T-cell (primary cell): ENCODE data around the gene CLIC5. TPM values are rescaled to one million over a fixed set of nuclear protein-coding genes. Genes with fewer than 3 reads are reported as not detected.

ENCODE experiments used
- ATAC-seq, 4 experiments: fragments of 200-7000 bp in 3 of 4; fragments of 150-1000 bp in 1 of 4; cut with Tn5 transposase; replicated peaks in 1 of 4; 1 replicate in 3 of 4; 2 replicates in 1 of 4; pipeline ENCODE4 v1.10.0; 2021; ENCODE audit warnings: moderate library complexity in 3 of 4, mild to moderate bottlenecking in 2 of 4, moderate number of reproducible peaks in 1 of 4
- CTCF ChIA-PET, 2 donors: fragments of 300-600 bp; sonication (Branson Sonifier 250); formaldehyde crosslinking; loops; one replicate each; lab custom pipeline; 2022; ENCODE audit warnings: antibody characterized with exemption in 2 of 2; lab: Charles Lee
- POLR2A ChIA-PET, 2 donors: fragments of 300-600 bp; sonication (Branson Sonifier 250); formaldehyde crosslinking; loops; one replicate each; lab custom pipeline; 2022; ENCODE audit warnings: antibody characterized with exemption in 2 of 2; lab: Charles Lee
- DNase-seq, 35 experiments: peaks; one replicate each; pipeline versions ENCODE4 v3.0.0 to v3.0.0-alpha.2; 2013 to 2023
- H3K27ac ChIP-seq: one replicate; pipeline ENCODE4 v1.5.1; 2013; ENCODE audit warnings: low read length
- H3K27me3 ChIP-seq, 2 experiments: replicated peaks in 1 of 2; 1 replicate in 1 of 2; 2 replicates in 1 of 2; pipeline versions ENCODE4 v1.6.1 to v1.7.0; 2013; ENCODE audit warnings: low read length in 1 of 2, mixed read lengths in 1 of 2; ENCODE audit not compliant: control insufficient read depth in 2 of 2, insufficient read depth in 2 of 2; ENCODE audit errors: extremely low read depth in 1 of 2
- H3K36me3 ChIP-seq, 2 donors: 1 replicate in 1 of 2; 2 replicates in 1 of 2; pipeline versions ENCODE4 v1.6.1 to v1.7.0; 2013; ENCODE audit warnings: low read length in 1 of 2; ENCODE audit not compliant: control insufficient read depth in 2 of 2, insufficient read depth in 1 of 2; ENCODE audit errors: extremely low read depth in 1 of 2
- H3K4me1 ChIP-seq, 2 experiments: 1 replicate in 1 of 2; 2 replicates in 1 of 2; pipeline versions ENCODE4 v1.6.1 to v1.7.0; 2013; ENCODE audit warnings: low read length in 2 of 2, mixed read lengths in 1 of 2; ENCODE audit not compliant: insufficient read depth in 2 of 2, control insufficient read depth in 1 of 2; ENCODE audit errors: extremely low read depth in 1 of 2
- H3K4me3 ChIP-seq, 2 donors: 1 replicate in 1 of 2; 2 replicates in 1 of 2; pipeline versions ENCODE4 v1.5.1 to v1.7.0; 2013; ENCODE audit warnings: mild to moderate bottlenecking in 2 of 2, low read length in 1 of 2, moderate library complexity in 1 of 2; ENCODE audit not compliant: control insufficient read depth in 1 of 2; ENCODE audit errors: extremely low read depth in 1 of 2
- H3K9me3 ChIP-seq: 2 replicates; pipeline ENCODE4 v1.7.0; 2013
- H3K27ac Mint-ChIP-seq, 2 donors: one replicate each; pipeline ENCODE4 v1.8.0; 2020 to 2021; ENCODE audit warnings: mild to moderate bottlenecking in 2 of 2, mixed read lengths in 2 of 2
- H3K27me3 Mint-ChIP-seq, 2 donors: one replicate each; pipeline ENCODE4 v1.8.0; 2021 to 2022; ENCODE audit warnings: mixed read lengths in 2 of 2
- H3K36me3 Mint-ChIP-seq: one replicate; pipeline ENCODE4 v1.8.0; 2021; ENCODE audit warnings: mixed read lengths
- H3K4me1 Mint-ChIP-seq, 3 donors: one replicate each; pipeline ENCODE4 v1.8.0; 2020 to 2022; ENCODE audit warnings: mixed read lengths in 3 of 3, mild to moderate bottlenecking in 1 of 3
- H3K4me3 Mint-ChIP-seq, 3 donors: one replicate each; pipeline ENCODE4 v1.8.0; 2020 to 2022; ENCODE audit warnings: mild to moderate bottlenecking in 3 of 3, mixed read lengths in 3 of 3, moderate library complexity in 3 of 3
- H3K9me3 Mint-ChIP-seq, 3 donors: one replicate each; pipeline ENCODE4 v1.8.0; 2020 to 2022; ENCODE audit warnings: mixed read lengths in 3 of 3
- WGBS: methylation state at CpG from one replicate; pipeline ENCODE4 v1.1.5; 2013; ENCODE audit warnings: missing lambda C conversion rate; ENCODE audit not compliant: insufficient coverage; 5-methylcytosine and 5-hydroxymethylcytosine counted together
- total RNA-seq, 35 experiments: library from RNA in 6 of 35; stranded (reverse) in 6 of 35; fragments of 120-200 nt in 1 of 35; gene quantifications; one replicate each; pipeline versions ENCODE4 v1.2.1 to v1.2.4 and lab custom pipeline; 2013 to 2026

Gene CLIC5
- total RNA-seq, 5 donors from 2014 or later (not counting 1 experiment from before 2014, with no cell fraction given) = 3.8 to 17.8 (median 7.1) TPM

DNA sequence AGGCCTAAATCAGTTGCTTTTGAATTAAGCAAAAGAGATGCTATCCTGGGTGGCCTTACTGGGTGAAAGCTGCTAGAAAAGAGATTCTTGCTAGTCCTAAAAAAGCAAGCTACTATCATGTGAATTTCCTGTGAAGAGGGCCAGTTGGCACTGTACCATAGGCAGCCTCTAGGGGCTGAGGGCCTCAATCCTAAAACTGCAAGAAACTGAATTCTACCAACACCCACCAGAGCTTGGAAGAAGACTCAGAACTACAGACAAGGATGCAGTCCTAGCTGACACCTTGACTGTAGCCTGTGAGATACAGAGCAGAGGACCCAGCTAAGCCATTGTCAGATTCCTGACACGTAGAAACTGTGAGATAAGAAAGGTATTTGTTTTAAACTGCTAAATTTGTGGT is 24.5 kb downstream of the CLIC5 start:
- no peaks in the 10 kb centered on the region for H3K9me3 ChIP-seq
- CTCF ChIA-PET = interaction anchor here in 1 of 2 donors (1.1 kb wide), 1 partner anchor 19 kb away, joined by 4 read pairs; no protein-coding TSS in a partner anchor
- H3K4me3 ChIP-seq = no peak overlapping the region
- DNase-seq (peak in 1 of 35 experiments; percentile 12), ATAC-seq (no peak)
- H3K27me3 Mint-ChIP-seq = no peaks in the 10 kb centered on the region
- H3K36me3 Mint-ChIP-seq = peaks cover 11% of the 10 kb centered on the region
- no peaks in the 10 kb centered on the region for H3K4me1 ChIP-seq
- WGBS = no CpG with 5 or more reads among the region's 1 CpG
- no peaks in the 10 kb centered on the region for H3K36me3 ChIP-seq
- H3K4me1 Mint-ChIP-seq = peaks cover 0 to 5% (median 0%) of the 10 kb centered on the region in 3 donors
- no peak overlapping the region for H3K27ac ChIP-seq
- POLR2A ChIA-PET = no interaction called here
- H3K27ac Mint-ChIP-seq = no peak overlapping the region
- H3K27me3 ChIP-seq = no peaks in the 10 kb centered on the region
- no peak overlapping the region for H3K4me3 Mint-ChIP-seq
- H3K9me3 Mint-ChIP-seq = no peaks in the 10 kb centered on the region

DNA sequence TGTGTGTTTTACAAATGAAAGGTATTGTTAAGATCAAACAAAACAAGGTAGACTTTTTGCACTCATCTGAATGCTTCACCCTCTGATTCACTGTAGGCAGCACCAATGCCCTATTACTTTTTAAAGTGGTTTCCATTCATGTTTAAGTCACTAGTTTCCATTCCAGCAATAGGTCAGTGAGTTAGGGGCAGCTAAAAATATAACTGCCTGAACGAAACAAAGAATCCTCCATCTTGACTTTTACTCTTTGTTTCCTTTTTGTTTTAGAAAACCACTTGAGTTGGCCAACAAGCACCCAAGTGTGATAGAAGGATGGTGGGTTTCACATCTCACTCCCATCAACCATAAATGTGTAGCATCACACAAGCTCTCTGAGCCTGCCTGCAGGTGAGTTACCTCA is 25.5 kb downstream of the CLIC5 start:
- POLR2A ChIA-PET = no interaction called here
- CTCF ChIA-PET = no interaction called here

DNA sequence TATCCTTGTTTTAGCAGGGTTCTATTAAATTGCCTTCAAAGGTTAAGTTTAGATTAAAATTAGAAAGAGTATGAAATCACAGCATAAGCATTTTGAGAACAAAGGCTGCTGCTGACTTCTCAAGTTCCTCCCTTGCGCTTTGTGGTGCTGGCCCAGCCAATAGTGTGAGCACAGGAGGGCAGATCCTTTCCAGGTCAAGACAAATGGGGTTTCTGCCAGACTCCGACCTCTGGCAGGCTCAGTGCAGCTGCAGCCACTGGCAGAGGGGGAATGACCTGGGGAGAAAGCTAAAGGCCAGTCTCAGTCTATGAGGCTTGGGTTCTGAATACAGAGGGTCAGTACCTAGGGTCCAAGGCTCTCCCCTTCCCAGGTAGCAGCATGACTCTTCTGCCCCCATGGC is 27.0 kb downstream of the CLIC5 start:
- ATAC-seq = no peak
- ChIA-PET POLR2A (no interaction called here), CTCF (no interaction called here)
- no peaks in the 10 kb centered on the region for H3K4me1 ChIP-seq
- H3K27me3 Mint-ChIP-seq = no peaks in the 10 kb centered on the region
- H3K4me3 Mint-ChIP-seq = no peak overlapping the region
- H3K27me3 ChIP-seq = no peaks in the 10 kb centered on the region
- H3K27ac ChIP-seq = no peak overlapping the region
- no peaks in the 10 kb centered on the region for H3K9me3 ChIP-seq
- H3K4me1 Mint-ChIP-seq = peaks cover 0 to 9% (median 0%) of the 10 kb centered on the region in 3 donors
- no peaks in the 10 kb centered on the region for H3K9me3 Mint-ChIP-seq
- 100% methylated on average over 2 of the region's 2 CpGs for WGBS
- no peaks in the 10 kb centered on the region for H3K36me3 ChIP-seq
- H3K27ac Mint-ChIP-seq = no peak overlapping the region
- no peak for DNase-seq
- peaks cover 12% of the 10 kb centered on the region for H3K36me3 Mint-ChIP-seq
- H3K4me3 ChIP-seq = no peak overlapping the region

More for the DNA sequence above, 25.5 kb downstream of the CLIC5 start:
- ATAC-seq (no peak), DNase-seq (no peak)
- Mint-ChIP-seq H3K4me1 (peaks cover 0 to 5% (median 0%) of the 10 kb centered on the region in 3 donors), H3K4me3 (no peak overlapping the region), H3K9me3 (no peaks in the 10 kb centered on the region), H3K27ac (no peak overlapping the region), H3K27me3 (no peaks in the 10 kb centered on the region), H3K36me3 (peaks cover 15% of the 10 kb centered on the region)
- WGBS = no CpG with 5 or more reads among the region's 1 CpG
- Histone ChIP-seq H3K4me1 (no peaks in the 10 kb centered on the region), H3K9me3 (no peaks in the 10 kb centered on the region), H3K4me3 (no peak overlapping the region), H3K27me3 (no peaks in the 10 kb centered on the region), H3K36me3 (no peaks in the 10 kb centered on the region), H3K27ac (no peak overlapping the region)

DNA sequence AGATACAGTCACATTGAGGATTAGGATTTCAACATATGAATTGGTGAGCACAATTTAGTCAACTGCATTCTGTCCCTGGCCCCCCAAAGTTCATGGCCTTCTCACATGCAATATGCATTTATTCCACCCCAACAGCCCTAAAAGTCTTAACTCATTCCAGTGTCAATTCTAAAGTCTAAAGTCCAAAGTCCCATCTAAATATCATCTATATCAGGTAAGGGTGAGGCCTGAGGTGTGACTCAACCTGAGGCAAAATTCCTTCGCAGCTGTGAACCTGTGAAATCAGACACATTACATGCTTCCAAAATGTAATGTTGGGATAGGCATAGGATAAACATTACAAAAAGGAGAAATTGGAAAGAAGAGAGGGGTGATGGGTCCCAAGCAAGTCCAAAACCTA is 27.8 kb downstream of the CLIC5 start:
- POLR2A ChIA-PET = no interaction called here
- no CpG with 5 or more reads among the region's 1 CpG for WGBS

GRCh38 chr6:45986746-45987274 is 28.9 kb downstream of the CLIC5 start:
- no peak overlapping the region for H3K4me3 Mint-ChIP-seq
- no peaks in the 10 kb centered on the region for H3K27me3 ChIP-seq
- ATAC-seq (no peak), DNase-seq (no peak)
- peaks cover 12% of the 10 kb centered on the region for H3K36me3 Mint-ChIP-seq
- H3K9me3 ChIP-seq = no peaks in the 10 kb centered on the region
- H3K27me3 Mint-ChIP-seq = no peaks in the 10 kb centered on the region
- H3K27ac Mint-ChIP-seq = no peak overlapping the region
- H3K4me1 ChIP-seq = no peaks in the 10 kb centered on the region
- H3K36me3 ChIP-seq = no peaks in the 10 kb centered on the region
- H3K4me1 Mint-ChIP-seq = peaks cover 0 to 6% (median 0%) of the 10 kb centered on the region in 3 donors
- H3K27ac ChIP-seq = no peak overlapping the region
- H3K4me3 ChIP-seq = no peak overlapping the region
- no peaks in the 10 kb centered on the region for H3K9me3 Mint-ChIP-seq
- CTCF ChIA-PET = no interaction called here
- POLR2A ChIA-PET = no interaction called here

More for the DNA sequence above, 27.8 kb downstream of the CLIC5 start:
- Mint-ChIP-seq H3K27ac (no peak overlapping the region), H3K4me3 (no peak overlapping the region), H3K4me1 (peaks cover 0 to 6% (median 0%) of the 10 kb centered on the region in 3 donors), H3K9me3 (no peaks in the 10 kb centered on the region), H3K36me3 (peaks cover 12% of the 10 kb centered on the region), H3K27me3 (no peaks in the 10 kb centered on the region)
- H3K4me3 ChIP-seq = no peak overlapping the region
- H3K27ac ChIP-seq = no peak overlapping the region
- DNase-seq (no peak), ATAC-seq (no peak)
- CTCF ChIA-PET = interaction anchor here in 1 of 2 donors (0.6 kb wide), 1 partner anchor 20 kb away, joined by 3 read pairs; no protein-coding TSS in a partner anchor
- no peaks in the 10 kb centered on the region for H3K4me1 ChIP-seq
- H3K36me3 ChIP-seq = no peaks in the 10 kb centered on the region
- no peaks in the 10 kb centered on the region for H3K9me3 ChIP-seq
- no peaks in the 10 kb centered on the region for H3K27me3 ChIP-seq

DNA sequence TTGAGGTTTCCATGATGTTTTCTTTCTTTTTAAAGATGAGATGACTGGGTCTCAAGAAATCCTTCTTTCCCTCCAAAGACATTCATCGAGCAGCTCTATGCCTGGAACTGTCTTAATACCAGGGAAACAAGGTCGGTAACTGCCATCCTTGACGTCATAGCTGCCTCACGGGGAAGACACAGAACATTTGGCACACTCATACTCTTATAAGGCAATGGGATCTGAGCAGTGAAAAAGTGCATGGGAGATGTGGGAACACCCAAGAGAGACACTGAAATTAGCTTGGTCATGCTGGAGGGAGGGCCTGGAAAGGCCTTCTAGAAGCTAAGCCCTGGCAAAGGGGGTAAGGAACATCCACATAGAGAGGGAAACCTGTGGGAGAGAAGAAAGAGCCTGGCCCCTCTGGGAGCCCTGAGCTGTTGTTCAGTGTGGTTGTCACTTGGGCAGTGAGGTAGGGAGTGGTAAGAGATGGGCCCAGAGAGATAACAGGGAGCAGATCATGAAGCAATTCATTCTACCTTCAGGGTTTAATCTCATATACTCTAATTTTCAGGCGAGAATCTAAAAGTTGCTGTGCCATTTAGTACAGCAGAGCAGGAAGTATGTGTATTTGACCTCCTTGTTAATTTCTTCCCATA is 30.8 kb downstream of the CLIC5 start:
- Mint-ChIP-seq H3K27me3 (no peaks in the 10 kb centered on the region), H3K27ac (no peak overlapping the region), H3K9me3 (no peaks in the 10 kb centered on the region), H3K36me3 (peaks cover 12% of the 10 kb centered on the region), H3K4me3 (no peak overlapping the region), H3K4me1 (peaks cover 0 to 3% (median 0%) of the 10 kb centered on the region in 3 donors)
- H3K4me1 ChIP-seq = no peaks in the 10 kb centered on the region
- H3K27me3 ChIP-seq = no peaks in the 10 kb centered on the region
- ChIA-PET CTCF (interaction anchor here in 1 of 2 donors (0.9 kb wide), 1 partner anchor 422 kb away, joined by 3 read pairs; no protein-coding TSS in a partner anchor), POLR2A (no interaction called here)
- H3K4me3 ChIP-seq = no peak overlapping the region
- no peaks in the 10 kb centered on the region for H3K9me3 ChIP-seq
- WGBS = 100% methylated on average over 2 of the region's 5 CpGs
- H3K27ac ChIP-seq = no peak overlapping the region
- no peak for DNase-seq
- no peak for ATAC-seq
- H3K36me3 ChIP-seq = no peaks in the 10 kb centered on the region
